ENCODE measurements around the gene GARIN5A.

DNA sequence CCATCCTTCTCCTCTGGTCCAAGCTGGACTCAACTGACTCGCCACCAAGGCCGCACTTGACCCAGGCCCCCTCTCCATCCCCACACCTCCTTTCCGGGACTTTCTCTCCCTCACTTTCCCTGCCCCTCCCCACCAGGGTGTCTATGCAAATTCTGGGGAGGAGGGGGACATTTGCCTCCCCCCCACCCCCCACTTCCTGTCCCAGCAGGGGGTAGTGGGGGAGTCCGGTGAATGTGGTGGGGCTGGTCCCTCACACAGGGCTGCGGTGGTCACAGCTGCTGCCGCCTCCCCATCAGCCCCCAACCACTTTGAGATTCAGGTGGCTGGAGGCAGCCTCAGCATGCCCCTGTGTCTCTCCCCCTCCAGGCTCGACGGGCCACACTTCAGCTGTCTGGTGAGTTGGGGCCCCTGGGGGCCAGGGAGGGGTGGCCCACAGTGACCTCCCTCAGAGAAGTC is 57.0 kb downstream of the GARIN5A start:
- TF ChIP-seq, protein P1, sequence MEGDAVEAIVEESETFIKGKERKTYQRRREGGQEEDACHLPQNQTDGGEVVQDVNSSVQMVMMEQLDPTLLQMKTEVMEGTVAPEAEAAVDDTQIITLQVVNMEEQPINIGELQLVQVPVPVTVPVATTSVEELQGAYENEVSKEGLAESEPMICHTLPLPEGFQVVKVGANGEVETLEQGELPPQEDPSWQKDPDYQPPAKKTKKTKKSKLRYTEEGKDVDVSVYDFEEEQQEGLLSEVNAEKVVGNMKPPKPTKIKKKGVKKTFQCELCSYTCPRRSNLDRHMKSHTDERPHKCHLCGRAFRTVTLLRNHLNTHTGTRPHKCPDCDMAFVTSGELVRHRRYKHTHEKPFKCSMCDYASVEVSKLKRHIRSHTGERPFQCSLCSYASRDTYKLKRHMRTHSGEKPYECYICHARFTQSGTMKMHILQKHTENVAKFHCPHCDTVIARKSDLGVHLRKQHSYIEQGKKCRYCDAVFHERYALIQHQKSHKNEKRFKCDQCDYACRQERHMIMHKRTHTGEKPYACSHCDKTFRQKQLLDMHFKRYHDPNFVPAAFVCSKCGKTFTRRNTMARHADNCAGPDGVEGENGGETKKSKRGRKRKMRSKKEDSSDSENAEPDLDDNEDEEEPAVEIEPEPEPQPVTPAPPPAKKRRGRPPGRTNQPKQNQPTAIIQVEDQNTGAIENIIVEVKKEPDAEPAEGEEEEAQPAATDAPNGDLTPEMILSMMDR (IDR thresholded peaks at IDR 0.05), result no peak
- no peak for TF ChIP-seq POLR2A (IDR thresholded peaks at IDR 0.05)
